ENCODE measurements around the gene ANKS1A.

ANKS1A gene

DNA sequence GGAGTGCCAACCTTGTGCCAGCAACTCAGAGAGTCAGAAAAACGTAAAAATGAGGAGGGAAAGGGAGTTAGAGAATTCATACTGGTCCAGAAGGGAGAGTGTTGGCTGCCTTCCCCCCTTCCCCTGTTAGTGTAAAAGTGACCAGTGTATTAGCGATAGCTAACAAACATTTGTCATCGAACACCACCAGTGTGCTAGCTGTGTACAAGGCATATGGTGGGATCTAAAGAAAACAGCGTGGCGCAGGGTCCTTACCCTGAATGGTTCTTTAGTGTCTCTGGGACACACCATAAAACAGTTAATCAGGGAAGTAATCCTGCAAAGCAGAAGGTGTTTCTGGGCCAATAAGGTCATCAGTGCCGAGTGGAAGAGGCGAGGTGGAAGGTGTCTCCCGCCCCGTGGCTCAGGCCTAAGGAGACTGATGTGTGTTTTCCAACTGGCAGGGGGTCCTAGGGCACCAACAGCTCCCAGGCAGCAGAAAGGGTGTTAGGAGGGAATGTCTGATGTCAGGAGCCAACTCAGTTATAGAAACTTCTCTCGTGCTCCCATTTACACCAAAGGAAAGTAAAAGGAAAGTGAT lies 160.2 kb downstream of the ANKS1A start:
- H3K27me3 ChIP-seq (ENCODE audit: insufficient read depth, poor library complexity, severe bottlenecking) = no peaks in the 10 kb centered on the region
- H3K4me1 ChIP-seq (ENCODE audit: insufficient read depth, poor library complexity, severe bottlenecking) = peaks cover 8% of the 10 kb centered on the region
- no peak overlapping the region for H3K4me3 ChIP-seq (ENCODE audit: severe bottlenecking)
- no peaks in the 10 kb centered on the region for H3K9me3 ChIP-seq (ENCODE audit: severe bottlenecking)
- H3K27ac ChIP-seq (ENCODE audit: poor library complexity, severe bottlenecking) = no peak overlapping the region
- ATAC-seq (ENCODE audit: low read depth) (no peak), DNase-seq (ENCODE audit: low spot score) (no peak)
- no peak for TF ChIP-seq CTCF (IDR thresholded peaks at IDR 0.05; ENCODE audit: poor library complexity, severe bottlenecking)
- H3K36me3 ChIP-seq (ENCODE audit: low read depth) = no peaks in the 10 kb centered on the region; the same call in 1 of the 2 replicates

DNA sequence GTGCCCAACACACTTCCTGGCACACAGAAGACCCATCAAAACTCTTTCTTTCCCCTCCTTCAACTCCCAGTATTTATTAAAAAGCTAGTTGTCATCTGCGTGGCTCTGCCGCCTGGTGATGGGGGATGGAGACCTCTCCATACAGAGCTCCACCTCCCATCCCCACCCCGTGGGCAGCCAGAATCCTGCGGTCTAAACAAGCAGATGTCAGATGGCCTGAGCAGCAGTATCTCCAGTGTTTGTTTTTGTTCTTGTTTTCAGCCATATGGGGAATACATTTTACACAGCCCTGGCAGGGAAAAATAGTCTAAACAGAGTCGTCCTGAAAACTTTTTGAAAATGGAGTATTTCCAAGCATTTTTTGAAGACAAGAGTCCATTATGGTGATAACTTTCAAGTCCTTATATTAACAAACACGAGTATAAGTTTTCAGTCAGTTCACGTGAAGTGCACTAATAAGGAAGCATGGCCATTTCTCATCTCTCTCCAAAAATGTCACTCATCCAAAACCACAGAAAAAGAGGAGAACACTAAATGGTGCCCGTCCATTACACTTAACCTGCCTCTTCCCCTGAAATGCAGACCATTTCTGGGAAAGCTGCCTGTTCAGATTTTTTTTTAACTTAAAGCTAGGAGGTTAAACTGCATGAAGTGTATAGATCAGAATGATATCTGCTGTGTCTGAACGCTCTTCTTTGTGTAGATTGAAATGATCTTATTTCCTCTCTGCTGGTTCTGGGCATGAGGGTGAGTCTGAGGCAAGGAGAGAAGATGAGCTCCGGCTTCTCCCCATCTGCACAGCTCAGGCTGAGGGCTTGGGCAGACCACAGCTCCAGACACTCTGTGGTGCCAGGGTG lies 161.1 kb downstream of the ANKS1A start:
- Histone ChIP-seq H3K27me3 (ENCODE audit: insufficient read depth, poor library complexity, severe bottlenecking) (no peaks in the 10 kb centered on the region), H3K27ac (ENCODE audit: poor library complexity, severe bottlenecking) (no peak overlapping the region), H3K4me3 (ENCODE audit: severe bottlenecking) (no peak overlapping the region), H3K36me3 (ENCODE audit: low read depth) (no peaks in the 10 kb centered on the region; the same call in 1 of the 2 replicates), H3K9me3 (ENCODE audit: severe bottlenecking) (no peaks in the 10 kb centered on the region), H3K4me1 (ENCODE audit: insufficient read depth, poor library complexity, severe bottlenecking) (peaks cover 8% of the 10 kb centered on the region)
- ATAC-seq (ENCODE audit: low read depth) (no peak), DNase-seq (ENCODE audit: low spot score) (no peak)
- no peak for TF ChIP-seq CTCF (IDR thresholded peaks at IDR 0.05; ENCODE audit: poor library complexity, severe bottlenecking)

GRCh38 chr6:35050757-35051330 lies 161.8 kb downstream of the ANKS1A start:
- H3K36me3 ChIP-seq (ENCODE audit: low read depth) = no peaks in the 10 kb centered on the region; the same call in 1 of the 2 replicates
- no peaks in the 10 kb centered on the region for H3K9me3 ChIP-seq (ENCODE audit: severe bottlenecking)
- no peaks in the 10 kb centered on the region for H3K27me3 ChIP-seq (ENCODE audit: insufficient read depth, poor library complexity, severe bottlenecking)
- H3K27ac ChIP-seq (ENCODE audit: poor library complexity, severe bottlenecking) = no peak overlapping the region
- H3K4me1 ChIP-seq (ENCODE audit: insufficient read depth, poor library complexity, severe bottlenecking) = peaks cover 8% of the 10 kb centered on the region
- ATAC-seq (ENCODE audit: low read depth) = no peak
- TF ChIP-seq CTCF (IDR thresholded peaks at IDR 0.05; ENCODE audit: poor library complexity, severe bottlenecking) = no peak
- H3K4me3 ChIP-seq (ENCODE audit: severe bottlenecking) = no peak overlapping the region
- DNase-seq (ENCODE audit: low spot score) = no peak

GRCh38 chr6:35051396-35051795 lies 162.3 kb downstream of the ANKS1A start:
- no peaks in the 10 kb centered on the region; the same call in 1 of the 2 replicates for H3K36me3 ChIP-seq (ENCODE audit: low read depth)
- no peak for TF ChIP-seq CTCF (IDR thresholded peaks at IDR 0.05; ENCODE audit: poor library complexity, severe bottlenecking)
- no peak overlapping the region for H3K27ac ChIP-seq (ENCODE audit: poor library complexity, severe bottlenecking)

More at GRCh38 chr6:35051396-35051795, 162.3 kb downstream of the ANKS1A start:
- ATAC-seq (ENCODE audit: low read depth) = no peak
- H3K4me3 ChIP-seq (ENCODE audit: severe bottlenecking) = no peak overlapping the region
- H3K4me1 ChIP-seq (ENCODE audit: insufficient read depth, poor library complexity, severe bottlenecking) = peaks cover 8% of the 10 kb centered on the region
- no peak for DNase-seq (ENCODE audit: low spot score)
- H3K27me3 ChIP-seq (ENCODE audit: insufficient read depth, poor library complexity, severe bottlenecking) = no peaks in the 10 kb centered on the region
- H3K9me3 ChIP-seq (ENCODE audit: severe bottlenecking) = no peaks in the 10 kb centered on the region
